Stomach (tissue), 4 donors: ENCODE results near the gene TMEM256.

ENCODE experiments used
- CTCF ChIP-seq, 7 experiments: fragments of 450-650 bp in 4 of 7; fragments of 200-600 bp in 3 of 7; sonication (generic) in 3 of 7; IDR thresholded peaks; one replicate each; pipeline ENCODE4 v1.5.1; 2016 to 2019; ENCODE audit warnings: antibody characterized with exemption in 7 of 7, control low read depth in 2 of 7, mild to moderate bottlenecking in 1 of 7
- EP300 ChIP-seq: sonication (generic); formaldehyde crosslinking; IDR thresholded peaks from one replicate; pipeline ENCODE4 v1.6.1; 2017; ENCODE audit warnings: antibody characterized with exemption
- POLR2A ChIP-seq, 4 donors: fragments of 450-650 bp; IDR thresholded peaks; one replicate each; pipeline ENCODE4 v1.6.1; 2016; ENCODE audit warnings: antibody characterized with exemption in 4 of 4, control low read depth in 2 of 4, mild to moderate bottlenecking in 1 of 4, moderate library complexity in 1 of 4
- POLR2AphosphoS5 ChIP-seq, 3 donors: sonication (generic); formaldehyde crosslinking; IDR thresholded peaks; one replicate each; pipeline ENCODE4 v1.6.1; 2016; ENCODE audit warnings: antibody characterized with exemption in 3 of 3

GRCh38 chr17:7444682-7445618, 41.1 kb upstream of the TMEM256 start, which contains the start of gene CHRNB1:
- TF ChIP-seq CTCF (IDR thresholded peaks at IDR 0.05) (no peak), POLR2AphosphoS5 (IDR thresholded peaks at IDR 0.05) (no peak), EP300 (no peak), POLR2A (IDR thresholded peaks at IDR 0.05) (no peak)
